ENCODE results near the gene MAGEB3. TPM values are rescaled to one million over a fixed set of nuclear protein-coding genes. Genes with fewer than 3 reads are reported as not detected.

Gene MAGEB3
- polyA plus RNA-seq, 3 donors, result not detected

- Histone ChIP-seq H3K9ac (ENCODE audit: insufficient read depth, low read length, poor library complexity, severe bottlenecking) (no peak overlapping the region), H3K36me3 (replicated peaks in 1 of 2; ENCODE audit: control insufficient read depth in 1 of 2, insufficient read depth in 2 of 2, low read length in 2 of 2) (no peaks in the 10 kb centered on the region), H2AFZ (ENCODE audit: insufficient read depth, low read depth, low read length, poor library complexity, severe bottlenecking) (no peak overlapping the region), H4K20me1 (ENCODE audit: insufficient read depth, low read length) (no peaks in the 10 kb centered on the region), H3K9me3 (replicated peaks in 1 of 2; ENCODE audit: control insufficient read depth in 1 of 2, insufficient read depth in 1 of 2, low read length in 2 of 2) (no peaks in the 10 kb centered on the region), H3K4me2 (replicated peaks; ENCODE audit: extremely low read depth, low read length, poor library complexity, severe bottlenecking) (no peak overlapping the region), H3K4me3 (replicated peaks in 1 of 3; ENCODE audit: low read depth in 2 of 3, low read length in 3 of 3) (no peak overlapping the region), H3K79me2 (ENCODE audit: insufficient read depth, low read length) (no peaks in the 10 kb centered on the region), H3K4me1 (ENCODE audit: control insufficient read depth in 1 of 2, insufficient read depth in 2 of 2, low read length in 2 of 2) (no peaks in the 10 kb centered on the region), H3K27ac (ENCODE audit: low read depth in 1 of 2, low read length in 2 of 2) (no peak overlapping the region), H3K27me3 (ENCODE audit: control insufficient read depth in 2 of 2, insufficient read depth in 2 of 2, low read length in 2 of 2) (peaks cover 0 to 3% of the 10 kb centered on the region in 2 donors)
- H3K27me3 Mint-ChIP-seq (ENCODE audit: low read depth in 3 of 3), result peaks cover 0 to 4% (median 3%) of the 10 kb centered on the region in 3 donors
- no peaks in the 10 kb centered on the region for H3K36me3 Mint-ChIP-seq
- H3K9me3 Mint-ChIP-seq, result no peaks in the 10 kb centered on the region
- no peak overlapping the region for H3K4me3 Mint-ChIP-seq
- intact Hi-C loops (cut with micrococcal nuclease), result no loop called here
- WGBS (ENCODE audit: insufficient coverage), result no CpG with 5 or more reads among the region's 1 CpG
- H3K4me1 Mint-ChIP-seq, result peaks cover 4% of the 10 kb centered on the region
- DNase-seq, result no peak
- H3K27ac Mint-ChIP-seq, result no peak overlapping the region
- no peak for TF ChIP-seq CTCF (IDR thresholded peaks at IDR 0.05)
These were observed 50.0 kb downstream of the MAGEB3 start for GRCh38 chrX:30280428-30280827.

- Histone ChIP-seq H3K27me3 (ENCODE audit: control insufficient read depth in 2 of 2, insufficient read depth in 2 of 2, low read length in 2 of 2) (no peaks in the 10 kb centered on the region), H4K20me1 (ENCODE audit: insufficient read depth, low read length) (no peaks in the 10 kb centered on the region), H3K4me3 (replicated peaks in 1 of 3; ENCODE audit: low read depth in 2 of 3, low read length in 3 of 3) (no peak overlapping the region), H3K79me2 (ENCODE audit: insufficient read depth, low read length) (no peaks in the 10 kb centered on the region), H3K4me1 (ENCODE audit: control insufficient read depth in 1 of 2, insufficient read depth in 2 of 2, low read length in 2 of 2) (no peaks in the 10 kb centered on the region), H2AFZ (ENCODE audit: insufficient read depth, low read depth, low read length, poor library complexity, severe bottlenecking) (no peak overlapping the region), H3K9ac (ENCODE audit: insufficient read depth, low read length, poor library complexity, severe bottlenecking) (no peak overlapping the region), H3K36me3 (replicated peaks in 1 of 2; ENCODE audit: control insufficient read depth in 1 of 2, insufficient read depth in 2 of 2, low read length in 2 of 2) (no peaks in the 10 kb centered on the region), H3K4me2 (replicated peaks; ENCODE audit: extremely low read depth, low read length, poor library complexity, severe bottlenecking) (no peak overlapping the region), H3K27ac (ENCODE audit: low read depth in 1 of 2, low read length in 2 of 2) (no peak overlapping the region), H3K9me3 (replicated peaks in 1 of 2; ENCODE audit: control insufficient read depth in 1 of 2, insufficient read depth in 1 of 2, low read length in 2 of 2) (no peaks in the 10 kb centered on the region)
- H3K27ac Mint-ChIP-seq, result no peak overlapping the region
- H3K36me3 Mint-ChIP-seq, result no peaks in the 10 kb centered on the region
- no peaks in the 10 kb centered on the region for H3K9me3 Mint-ChIP-seq
- DNase-seq, result no peak
- H3K27me3 Mint-ChIP-seq (ENCODE audit: low read depth in 3 of 3), result peaks cover 0 to 5% (median 4%) of the 10 kb centered on the region in 3 donors
- H3K4me1 Mint-ChIP-seq, result peaks cover 4% of the 10 kb centered on the region
- TF ChIP-seq CTCF (IDR thresholded peaks at IDR 0.05), result no peak
- intact Hi-C loops (cut with micrococcal nuclease), result no loop called here
- H3K4me3 Mint-ChIP-seq, result no peak overlapping the region
These were observed 52.1 kb downstream of the MAGEB3 start for GRCh38 chrX:30282527-30282926.
